Measurements from ENCODE around the gene GINS1. TPM values are rescaled to one million over a fixed set of nuclear protein-coding genes. Genes with fewer than 3 reads are reported as not detected.
A peak's percentile ranks its signal among the peaks of the same experiment; 100 is the strongest.

Gene GINS1
- total RNA-seq, 1 donor from 2014 or later, result 53.9 TPM

GRCh38 chr20:25490656-25491445 is 83.4 kb downstream of the GINS1 start:
- H3K36me3 Mint-ChIP-seq (ENCODE audit: low read depth), result peaks cover 3% of the 10 kb centered on the region
- H3K27me3 Mint-ChIP-seq (ENCODE audit: low read depth), result no peaks in the 10 kb centered on the region
- TF ChIP-seq CTCF (conservative IDR thresholded peaks at IDR 0.05), result no peak
- H3K4me1 Mint-ChIP-seq, result no peaks in the 10 kb centered on the region
- DNase-seq (ENCODE audit: low read depth, low spot score), result no peak
- H3K4me3 Mint-ChIP-seq, result no peak overlapping the region
- peak overlapping the region; percentile 43 for H3K27ac Mint-ChIP-seq (ENCODE audit: unreplicated experiment)
- no peaks in the 10 kb centered on the region for H3K9me3 Mint-ChIP-seq

- H3K4me1 Mint-ChIP-seq, result no peaks in the 10 kb centered on the region
- H3K27ac Mint-ChIP-seq (ENCODE audit: unreplicated experiment), result peak overlapping the region; percentile 91
- H3K27me3 Mint-ChIP-seq (ENCODE audit: low read depth), result no peaks in the 10 kb centered on the region
- no peak for DNase-seq (ENCODE audit: low read depth, low spot score)
- no peaks in the 10 kb centered on the region for H3K9me3 Mint-ChIP-seq
- no peaks in the 10 kb centered on the region for H3K36me3 Mint-ChIP-seq (ENCODE audit: low read depth)
- no peak for TF ChIP-seq CTCF (conservative IDR thresholded peaks at IDR 0.05)
- no peak overlapping the region for H3K4me3 Mint-ChIP-seq
Observed at GRCh38 chr20:25491446-25492038, 84.1 kb downstream of the GINS1 start.

GRCh38 chr20:25493137-25493536 is 85.7 kb downstream of the GINS1 start:
- Mint-ChIP-seq H3K9me3 (no peaks in the 10 kb centered on the region), H3K27ac (ENCODE audit: unreplicated experiment) (no peak overlapping the region), H3K4me1 (no peaks in the 10 kb centered on the region), H3K36me3 (ENCODE audit: low read depth) (no peaks in the 10 kb centered on the region), H3K27me3 (ENCODE audit: low read depth) (no peaks in the 10 kb centered on the region), H3K4me3 (no peak overlapping the region)
- DNase-seq (ENCODE audit: low read depth, low spot score), result no peak
- no peak for TF ChIP-seq CTCF (conservative IDR thresholded peaks at IDR 0.05)

- Mint-ChIP-seq H3K4me1 (no peaks in the 10 kb centered on the region), H3K36me3 (ENCODE audit: low read depth) (no peaks in the 10 kb centered on the region), H3K4me3 (no peak overlapping the region), H3K27ac (ENCODE audit: unreplicated experiment) (peak overlapping the region; percentile 19), H3K27me3 (ENCODE audit: low read depth) (no peaks in the 10 kb centered on the region), H3K9me3 (no peaks in the 10 kb centered on the region)
- TF ChIP-seq CTCF (conservative IDR thresholded peaks at IDR 0.05), result no peak
- DNase-seq (ENCODE audit: low read depth, low spot score), result no peak
Observed at GRCh38 chr20:25493748-25494505, 86.5 kb downstream of the GINS1 start.

- Mint-ChIP-seq H3K27me3 (ENCODE audit: low read depth) (no peaks in the 10 kb centered on the region), H3K9me3 (no peaks in the 10 kb centered on the region), H3K4me3 (no peak overlapping the region), H3K4me1 (no peaks in the 10 kb centered on the region), H3K36me3 (ENCODE audit: low read depth) (no peaks in the 10 kb centered on the region), H3K27ac (ENCODE audit: unreplicated experiment) (peak overlapping the region; percentile 35)
- no peak for DNase-seq (ENCODE audit: low read depth, low spot score)
- TF ChIP-seq CTCF (conservative IDR thresholded peaks at IDR 0.05), result no peak
Observed at GRCh38 chr20:25494506-25495188, 87.2 kb downstream of the GINS1 start.
